ENCODE results near the gene DLGAP1. TPM values are rescaled to one million over a fixed set of nuclear protein-coding genes. Genes with fewer than 3 reads are reported as not detected.

DLGAP1 gene
- total and polyA plus RNA-seq, 9 donors = 2.0 to 42.7 (median 3.8) TPM

GRCh38 chr18:4252829-4253228 lies 202.3 kb downstream of the DLGAP1 start:
- intact Hi-C loops (cut with DNase I) = no loop called here

GRCh38 chr18:4251873-4252272 lies 203.2 kb downstream of the DLGAP1 start:
- Histone ChIP-seq H3K4me3 (no peak overlapping the region), H3K36me3 (no peaks in the 10 kb centered on the region), H3K27ac (no peak overlapping the region), H3K27me3 (no peaks in the 10 kb centered on the region), H3K4me1 (ENCODE audit: insufficient read depth) (no peaks in the 10 kb centered on the region), H3K9me3 (no peaks in the 10 kb centered on the region)
- intact Hi-C loops (cut with DNase I) = no loop called here
- 66 to 69% (median 68%) methylated on average over 3 of the region's 3 CpGs for WGBS, 3 donors
- no peak for DNase-seq
- no peak for TF ChIP-seq POLR2A (IDR thresholded peaks at IDR 0.05)

More at GRCh38 chr18:4252829-4253228, 202.3 kb downstream of the DLGAP1 start:
- TF ChIP-seq CTCF (IDR thresholded peaks at IDR 0.05) = no peak
- TF ChIP-seq EP300 (IDR thresholded peaks at IDR 0.05) = no peak
- no peak for TF ChIP-seq POLR2A (IDR thresholded peaks at IDR 0.05)
- no peak for DNase-seq
- no peaks in the 10 kb centered on the region for H3K4me1 ChIP-seq (ENCODE audit: insufficient read depth)
- 92 to 95% (median 92%) methylated on average over 4 of the region's 4 CpGs for WGBS, 3 donors
- no peaks in the 10 kb centered on the region for H3K36me3 ChIP-seq
- no peaks in the 10 kb centered on the region for H3K27me3 ChIP-seq
- no peak overlapping the region for H3K4me3 ChIP-seq
- no peaks in the 10 kb centered on the region for H3K9me3 ChIP-seq
- H3K27ac ChIP-seq = no peak overlapping the region

GRCh38 chr18:4251206-4251605 lies 203.9 kb downstream of the DLGAP1 start:
- no peak for DNase-seq
- 39 to 66% (median 54%) methylated on average over 2 of the region's 2 CpGs for WGBS, 3 donors
- no peaks in the 10 kb centered on the region for H3K36me3 ChIP-seq
- no peaks in the 10 kb centered on the region for H3K9me3 ChIP-seq
- intact Hi-C loops (cut with DNase I) = no loop called here
- H3K27ac ChIP-seq = no peak overlapping the region
- no peaks in the 10 kb centered on the region for H3K27me3 ChIP-seq
- TF ChIP-seq EP300 (IDR thresholded peaks at IDR 0.05) (no peak), CTCF (IDR thresholded peaks at IDR 0.05) (no peak), POLR2A (IDR thresholded peaks at IDR 0.05) (no peak)
- H3K4me3 ChIP-seq = no peak overlapping the region
- no peaks in the 10 kb centered on the region for H3K4me1 ChIP-seq (ENCODE audit: insufficient read depth)

- no peaks in the 10 kb centered on the region for H3K4me1 ChIP-seq (ENCODE audit: insufficient read depth)
- H3K9me3 ChIP-seq = no peaks in the 10 kb centered on the region
- no peaks in the 10 kb centered on the region for H3K27me3 ChIP-seq
- H3K4me3 ChIP-seq = no peak overlapping the region
- DNase-seq = no peak
- 76 to 85% (median 82%) methylated on average over 2 of the region's 2 CpGs for WGBS, 3 donors
- H3K27ac ChIP-seq = no peak overlapping the region
- intact Hi-C loops (cut with DNase I) = no loop called here
- no peaks in the 10 kb centered on the region for H3K36me3 ChIP-seq
- TF ChIP-seq CTCF (IDR thresholded peaks at IDR 0.05) = no peak
- TF ChIP-seq POLR2A (IDR thresholded peaks at IDR 0.05) = no peak
- no peak for TF ChIP-seq EP300 (IDR thresholded peaks at IDR 0.05)
These were observed 205.0 kb downstream of the DLGAP1 start for GRCh38 chr18:4250141-4250540.

GRCh38 chr18:4248686-4249085 lies 206.4 kb downstream of the DLGAP1 start:
- DNase-seq = no peak
- H3K4me1 ChIP-seq (ENCODE audit: insufficient read depth) = no peaks in the 10 kb centered on the region
- intact Hi-C loops (cut with DNase I) = no loop called here
- H3K9me3 ChIP-seq = no peaks in the 10 kb centered on the region
- no peak for TF ChIP-seq POLR2A (IDR thresholded peaks at IDR 0.05)
- TF ChIP-seq EP300 (IDR thresholded peaks at IDR 0.05) = no peak
- TF ChIP-seq CTCF (IDR thresholded peaks at IDR 0.05) = no peak
- H3K27ac ChIP-seq = no peak overlapping the region
- H3K36me3 ChIP-seq = no peaks in the 10 kb centered on the region
- 91 to 94% (median 93%) methylated on average over 10 of the region's 10 CpGs for WGBS, 3 donors
- H3K27me3 ChIP-seq = no peaks in the 10 kb centered on the region
- no peak overlapping the region for H3K4me3 ChIP-seq
